ENCODE measurements around the gene PTPRH. TPM values are rescaled to one million over a fixed set of nuclear protein-coding genes. Genes with fewer than 3 reads are reported as not detected.

Gene PTPRH
- total RNA-seq (not detected), polyA plus RNA-seq (not detected)

- H3K4me1 Mint-ChIP-seq: peaks cover 0 to 3% (median 0%) of the 10 kb centered on the region in 3 donors
- Histone ChIP-seq H3K9me3 (ENCODE audit: low read length) (no peaks in the 10 kb centered on the region), H3K27ac (ENCODE audit: low read depth, low read length) (peak within 1 kb of the TSS; percentile 43), H3K27me3 (ENCODE audit: insufficient read depth, low read length, poor library complexity, severe bottlenecking) (peaks cover 5% of the 10 kb centered on the region), H3K4me3 (ENCODE audit: low read length) (no peak within 1 kb of the TSS), H3K4me1 (ENCODE audit: insufficient read depth, low read length) (no peaks in the 10 kb centered on the region), H3K36me3 (ENCODE audit: insufficient read depth, low read length) (no peaks in the 10 kb centered on the region)
- peaks cover 43 to 44% of the 10 kb centered on the region in 2 donors for H3K27me3 Mint-ChIP-seq
- H3K36me3 Mint-ChIP-seq: peaks cover 0 to 6% (median 0%) of the 10 kb centered on the region in 3 donors
- CTCF ChIA-PET: no interaction called here
- POLR2A ChIA-PET: no interaction called here
- H3K9me3 Mint-ChIP-seq: peaks cover 5 to 12% (median 7%) of the 10 kb centered on the region in 5 donors
- DNase-seq: no peak
- H3K27ac Mint-ChIP-seq: peak within 1 kb of the TSS in 1 of 8 donors; percentile 70
- H3K4me3 Mint-ChIP-seq: no peak within 1 kb of the TSS
These were observed at the start of gene PTPRH for GRCh38 chr19:55208880-55209692. PTPRH (minus strand) TSS chr19:55209501; CDS start chr19:55209433, 68 bp downstream.

GRCh38 chr19:55258476-55258827 is 49.2 kb upstream of the PTPRH start:
- Mint-ChIP-seq H3K27ac (peak overlapping the region; percentile 68 to 99 (median 98)), H3K4me3 (peak overlapping the region; percentile 90 to 97 (median 93)), H3K27me3 (peaks cover 0 to 3% of the 10 kb centered on the region in 2 donors), H3K9me3 (no peaks in the 10 kb centered on the region), H3K4me1 (peaks cover 48 to 52% (median 48%) of the 10 kb centered on the region in 3 donors), H3K36me3 (peaks cover 0 to 45% (median 3%) of the 10 kb centered on the region in 3 donors)
- ChIA-PET CTCF (interaction anchor here (0.8 to 1.3 kb wide), 3 partner anchors 14 to 117 kb away, joined by 3 read pairs; no protein-coding TSS in a partner anchor), POLR2A (interaction anchor here (0.7 to 2.3 kb wide), 8 partner anchors 21 to 380 kb away, joined by 3 to 33 read pairs (median 5); partner anchors contain the start of genes HSPBP1, KMT5C, TMEM238 and UBE2S)
- H3K9me3 ChIP-seq (ENCODE audit: low read length): no peaks in the 10 kb centered on the region
- no peaks in the 10 kb centered on the region for H3K27me3 ChIP-seq (ENCODE audit: insufficient read depth, low read length, poor library complexity, severe bottlenecking)
- H3K4me1 ChIP-seq (ENCODE audit: insufficient read depth, low read length): peaks cover 44% of the 10 kb centered on the region
- no peaks in the 10 kb centered on the region for H3K36me3 ChIP-seq (ENCODE audit: insufficient read depth, low read length)
- peak overlapping the region; percentile 82 for H3K4me3 ChIP-seq (ENCODE audit: low read length)
- peak in 3 of 5 donors; percentile 45 to 71 (median 53) for DNase-seq
- peak overlapping the region; percentile 91 for H3K27ac ChIP-seq (ENCODE audit: low read depth, low read length)

GRCh38 chr19:55257461-55258420 is 48.4 kb upstream of the PTPRH start:
- Histone ChIP-seq H3K4me3 (ENCODE audit: low read length) (peak overlapping the region; percentile 89), H3K36me3 (ENCODE audit: insufficient read depth, low read length) (no peaks in the 10 kb centered on the region), H3K9me3 (ENCODE audit: low read length) (no peaks in the 10 kb centered on the region), H3K4me1 (ENCODE audit: insufficient read depth, low read length) (peaks cover 51% of the 10 kb centered on the region), H3K27me3 (ENCODE audit: insufficient read depth, low read length, poor library complexity, severe bottlenecking) (no peaks in the 10 kb centered on the region), H3K27ac (ENCODE audit: low read depth, low read length) (peak overlapping the region; percentile 83)
- ChIA-PET POLR2A (interaction anchor here (0.7 to 1.2 kb wide), 3 partner anchors 22 to 397 kb away, joined by 3 to 6 read pairs (median 3); partner anchors contain the start of genes HSPBP1 and U2AF2), CTCF (interaction anchor here (0.8 kb wide), 1 partner anchor 116 kb away, joined by 3 read pairs; no protein-coding TSS in a partner anchor)
- H3K27me3 Mint-ChIP-seq: peaks cover 0 to 3% of the 10 kb centered on the region in 2 donors
- no peaks in the 10 kb centered on the region for H3K9me3 Mint-ChIP-seq
- H3K27ac Mint-ChIP-seq: peak overlapping the region; percentile 95 to 99 (median 98)
- H3K4me3 Mint-ChIP-seq: peak overlapping the region; percentile 95 to 98 (median 98)
- peaks cover 51 to 59% (median 54%) of the 10 kb centered on the region in 3 donors for H3K4me1 Mint-ChIP-seq
- peaks cover 0 to 39% (median 3%) of the 10 kb centered on the region in 3 donors for H3K36me3 Mint-ChIP-seq
- DNase-seq: peak in 1 of 5 donors; percentile 43

- Histone ChIP-seq H3K36me3 (ENCODE audit: insufficient read depth, low read length) (no peaks in the 10 kb centered on the region), H3K4me3 (ENCODE audit: low read length) (peak overlapping the region; percentile 89), H3K27ac (ENCODE audit: low read depth, low read length) (peak overlapping the region; percentile 83), H3K27me3 (ENCODE audit: insufficient read depth, low read length, poor library complexity, severe bottlenecking) (no peaks in the 10 kb centered on the region), H3K9me3 (ENCODE audit: low read length) (no peaks in the 10 kb centered on the region), H3K4me1 (ENCODE audit: insufficient read depth, low read length) (peaks cover 60% of the 10 kb centered on the region)
- CTCF ChIA-PET: interaction anchor here (1.1 to 1.2 kb wide), 2 partner anchors 23 to 45 kb away, joined by 3 to 6 read pairs; partner anchors contain the start of gene HSPBP1
- Mint-ChIP-seq H3K36me3 (peaks cover 0 to 33% (median 2%) of the 10 kb centered on the region in 3 donors), H3K4me1 (peaks cover 58 to 69% (median 61%) of the 10 kb centered on the region in 3 donors), H3K27ac (peak overlapping the region; percentile 95 to 99 (median 98)), H3K27me3 (peaks cover 0 to 3% of the 10 kb centered on the region in 2 donors), H3K9me3 (no peaks in the 10 kb centered on the region), H3K4me3 (peak overlapping the region; percentile 95 to 98 (median 98))
- DNase-seq: peak in 2 of 5 donors; percentile 14 to 35
- POLR2A ChIA-PET: interaction anchor here (0.7 to 4.7 kb wide), 5 partner anchors 23 to 398 kb away, joined by 3 to 15 read pairs (median 6); partner anchors contain the start of genes HSPBP1, KMT5C and U2AF2
These were observed 47.5 kb upstream of the PTPRH start for GRCh38 chr19:55256562-55257460.

- peak overlapping the region; percentile 95 to 98 (median 98) for H3K4me3 Mint-ChIP-seq
- H3K9me3 ChIP-seq (ENCODE audit: low read length): no peaks in the 10 kb centered on the region
- no peaks in the 10 kb centered on the region for H3K36me3 ChIP-seq (ENCODE audit: insufficient read depth, low read length)
- peaks cover 0 to 3% of the 10 kb centered on the region in 2 donors for H3K27me3 Mint-ChIP-seq
- peak overlapping the region; percentile 83 for H3K27ac ChIP-seq (ENCODE audit: low read depth, low read length)
- peaks cover 70% of the 10 kb centered on the region for H3K4me1 ChIP-seq (ENCODE audit: insufficient read depth, low read length)
- H3K27ac Mint-ChIP-seq: peak overlapping the region; percentile 95 to 99 (median 98)
- CTCF ChIA-PET: interaction anchor here (1.1 to 3.0 kb wide), 7 partner anchors 24 to 128 kb away, joined by 3 to 16 read pairs (median 9); partner anchors contain the start of genes HSPBP1, KMT5C and TMEM238
- H3K9me3 Mint-ChIP-seq: no peaks in the 10 kb centered on the region
- POLR2A ChIA-PET: interaction anchor here (0.7 to 4.7 kb wide), 7 partner anchors 24 to 383 kb away, joined by 3 to 15 read pairs (median 6); partner anchors contain the start of genes HSPBP1, KMT5C and UBE2S
- H3K27me3 ChIP-seq (ENCODE audit: insufficient read depth, low read length, poor library complexity, severe bottlenecking): no peaks in the 10 kb centered on the region
- peaks cover 0 to 37% (median 6%) of the 10 kb centered on the region in 3 donors for H3K36me3 Mint-ChIP-seq
- peak overlapping the region; percentile 89 for H3K4me3 ChIP-seq (ENCODE audit: low read length)
- DNase-seq: peak; percentile 30 to 66 (median 37)
- H3K4me1 Mint-ChIP-seq: peaks cover 68 to 79% (median 71%) of the 10 kb centered on the region in 3 donors
These were observed 46.5 kb upstream of the PTPRH start for GRCh38 chr19:55255618-55256423.

GRCh38 chr19:55254625-55254977 is 45.3 kb upstream of the PTPRH start:
- Histone ChIP-seq H3K4me3 (ENCODE audit: low read length) (peak overlapping the region; percentile 89), H3K27me3 (ENCODE audit: insufficient read depth, low read length, poor library complexity, severe bottlenecking) (no peaks in the 10 kb centered on the region), H3K36me3 (ENCODE audit: insufficient read depth, low read length) (no peaks in the 10 kb centered on the region), H3K4me1 (ENCODE audit: insufficient read depth, low read length) (peaks cover 77% of the 10 kb centered on the region), H3K27ac (ENCODE audit: low read depth, low read length) (peak overlapping the region; percentile 83), H3K9me3 (ENCODE audit: low read length) (no peaks in the 10 kb centered on the region)
- peak overlapping the region; percentile 95 to 98 (median 98) for H3K4me3 Mint-ChIP-seq
- CTCF ChIA-PET: interaction anchor here (1.0 to 3.0 kb wide), 9 partner anchors 25 to 249 kb away, joined by 3 to 16 read pairs (median 5); partner anchors contain the start of genes HSPBP1, KMT5C and TMEM238
- no peak for DNase-seq
- peak overlapping the region; percentile 95 to 100 (median 98) for H3K27ac Mint-ChIP-seq
- H3K9me3 Mint-ChIP-seq: no peaks in the 10 kb centered on the region
- H3K4me1 Mint-ChIP-seq: peaks cover 67 to 84% (median 71%) of the 10 kb centered on the region in 3 donors
- POLR2A ChIA-PET: interaction anchor here (0.8 to 4.7 kb wide), 12 partner anchors 22 to 400 kb away, joined by 3 to 21 read pairs (median 5); partner anchors contain the start of genes BRSK1, FIZ1, HSPBP1 and KMT5C
- peaks cover 0 to 3% of the 10 kb centered on the region in 2 donors for H3K27me3 Mint-ChIP-seq
- H3K36me3 Mint-ChIP-seq: peaks cover 0 to 39% (median 8%) of the 10 kb centered on the region in 3 donors
